ENCODE data around the gene SPACA6. TPM values are rescaled to one million over a fixed set of nuclear protein-coding genes. Genes with fewer than 3 reads are reported as not detected.

SPACA6 gene
- total RNA-seq, 1 experiment from 2014 or later: 30.3 TPM

DNA sequence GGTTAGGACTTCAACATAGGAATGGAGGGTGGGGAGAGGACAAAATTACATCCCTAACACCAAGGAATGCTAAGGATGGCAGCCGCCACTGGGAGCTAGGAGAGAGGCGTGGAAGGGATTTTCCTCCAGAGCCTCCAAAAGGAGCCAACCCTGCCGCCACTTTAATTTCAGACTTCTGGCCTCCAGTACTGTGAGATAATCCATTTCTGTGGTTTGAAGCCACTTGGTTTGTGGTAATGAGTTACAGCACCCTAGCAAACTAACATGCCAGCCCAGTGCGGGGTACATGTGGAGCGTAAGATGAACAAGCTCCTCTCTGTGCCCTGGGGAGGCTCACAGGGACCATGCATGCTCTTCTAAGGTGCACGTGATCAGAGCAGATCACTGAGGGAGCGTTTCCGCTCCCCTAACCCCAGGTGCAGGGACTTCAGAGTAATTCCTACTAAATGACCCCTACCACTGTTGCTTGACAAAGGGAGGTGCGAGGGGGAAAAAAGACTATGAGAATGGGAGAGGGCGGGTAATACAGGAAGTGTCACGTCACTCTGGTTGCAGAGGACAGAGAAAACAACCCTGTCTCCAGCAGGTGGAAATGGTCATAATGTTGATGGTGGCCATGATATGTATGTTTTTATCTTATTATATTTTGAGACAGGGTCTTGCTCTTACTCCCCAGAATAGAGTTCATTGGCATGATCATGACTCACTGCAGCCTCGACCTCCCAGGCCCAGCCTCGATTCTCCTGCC is 46.5 kb downstream of the SPACA6 start:
- CTCF ChIA-PET: interaction anchor here (0.5 kb wide), 1 partner anchor 10 kb away, joined by 5 read pairs; no protein-coding TSS in a partner anchor
- Mint-ChIP-seq H3K36me3 (ENCODE audit: insufficient read depth, unreplicated experiment) (no peaks in the 10 kb centered on the region), H3K4me1 (ENCODE audit: low read depth, unreplicated experiment) (no peaks in the 10 kb centered on the region), H3K27me3 (ENCODE audit: unreplicated experiment) (peaks cover 32% of the 10 kb centered on the region), H3K4me3 (ENCODE audit: low read depth, unreplicated experiment) (no peak overlapping the region), H3K27ac (ENCODE audit: unreplicated experiment) (no peak overlapping the region), H3K9me3 (ENCODE audit: low read depth, unreplicated experiment) (peaks cover 2% of the 10 kb centered on the region)
- DNase-seq: no peak
- intact Hi-C loops (cut with micrococcal nuclease; ENCODE audit: unreplicated experiment): no loop called here
- TF ChIP-seq, protein P1, sequence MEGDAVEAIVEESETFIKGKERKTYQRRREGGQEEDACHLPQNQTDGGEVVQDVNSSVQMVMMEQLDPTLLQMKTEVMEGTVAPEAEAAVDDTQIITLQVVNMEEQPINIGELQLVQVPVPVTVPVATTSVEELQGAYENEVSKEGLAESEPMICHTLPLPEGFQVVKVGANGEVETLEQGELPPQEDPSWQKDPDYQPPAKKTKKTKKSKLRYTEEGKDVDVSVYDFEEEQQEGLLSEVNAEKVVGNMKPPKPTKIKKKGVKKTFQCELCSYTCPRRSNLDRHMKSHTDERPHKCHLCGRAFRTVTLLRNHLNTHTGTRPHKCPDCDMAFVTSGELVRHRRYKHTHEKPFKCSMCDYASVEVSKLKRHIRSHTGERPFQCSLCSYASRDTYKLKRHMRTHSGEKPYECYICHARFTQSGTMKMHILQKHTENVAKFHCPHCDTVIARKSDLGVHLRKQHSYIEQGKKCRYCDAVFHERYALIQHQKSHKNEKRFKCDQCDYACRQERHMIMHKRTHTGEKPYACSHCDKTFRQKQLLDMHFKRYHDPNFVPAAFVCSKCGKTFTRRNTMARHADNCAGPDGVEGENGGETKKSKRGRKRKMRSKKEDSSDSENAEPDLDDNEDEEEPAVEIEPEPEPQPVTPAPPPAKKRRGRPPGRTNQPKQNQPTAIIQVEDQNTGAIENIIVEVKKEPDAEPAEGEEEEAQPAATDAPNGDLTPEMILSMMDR (IDR thresholded peaks at IDR 0.05; ENCODE audit: unreplicated experiment): no peak
- no TSS peak for BruUV-seq (replicated peaks)

DNA sequence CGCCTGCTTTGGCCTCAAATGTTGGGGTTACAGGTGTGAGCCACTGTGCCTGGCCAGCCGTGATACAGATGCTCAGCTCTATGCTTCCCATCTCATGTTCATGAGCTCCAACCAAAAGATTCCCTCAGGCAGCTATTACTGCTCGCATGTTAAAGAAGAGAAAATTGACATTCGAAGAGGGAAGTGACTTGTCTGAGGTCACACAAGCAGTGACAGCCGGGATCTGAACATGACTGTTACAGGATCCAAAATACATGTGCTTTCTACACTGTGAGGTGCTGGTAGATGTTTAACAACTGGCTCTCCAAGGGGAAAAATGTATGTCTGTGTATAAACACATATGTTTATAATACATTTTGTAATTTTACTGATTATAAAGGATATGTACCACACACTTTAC is 47.2 kb downstream of the SPACA6 start:
- H3K27ac Mint-ChIP-seq (ENCODE audit: unreplicated experiment): no peak overlapping the region
- H3K36me3 Mint-ChIP-seq (ENCODE audit: insufficient read depth, unreplicated experiment): no peaks in the 10 kb centered on the region
- no peak for DNase-seq
- BruUV-seq (replicated peaks): no TSS peak
- H3K4me3 Mint-ChIP-seq (ENCODE audit: low read depth, unreplicated experiment): no peak overlapping the region
- CTCF ChIA-PET: no interaction called here
- H3K9me3 Mint-ChIP-seq (ENCODE audit: low read depth, unreplicated experiment): peaks cover 2% of the 10 kb centered on the region
- TF ChIP-seq, protein P1 (IDR thresholded peaks at IDR 0.05; ENCODE audit: unreplicated experiment): no peak
- intact Hi-C loops (cut with micrococcal nuclease; ENCODE audit: unreplicated experiment): no loop called here
- H3K27me3 Mint-ChIP-seq (ENCODE audit: unreplicated experiment): peaks cover 31% of the 10 kb centered on the region
- H3K4me1 Mint-ChIP-seq (ENCODE audit: low read depth, unreplicated experiment): no peaks in the 10 kb centered on the region

DNA sequence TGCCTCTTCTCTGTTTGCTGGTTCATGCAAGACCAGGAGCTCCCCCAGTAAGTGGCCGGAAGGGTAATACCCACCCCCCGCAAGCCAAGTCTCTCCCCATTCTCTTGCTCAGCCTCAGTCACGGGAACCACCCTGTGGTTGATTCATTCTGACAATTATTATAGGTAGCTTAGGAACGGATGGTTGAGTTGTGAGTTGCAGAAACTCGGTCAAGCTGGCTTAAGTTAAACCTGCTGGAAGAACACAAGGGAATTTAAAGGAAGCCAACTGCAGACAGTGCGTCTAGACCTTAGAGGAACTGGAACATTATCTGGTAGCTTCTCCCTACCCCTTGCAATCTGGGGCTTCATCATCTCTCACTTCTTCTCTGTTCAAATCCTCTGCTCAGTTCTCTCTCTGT is 49.7 kb downstream of the SPACA6 start:
- TF ChIP-seq, protein P1 (IDR thresholded peaks at IDR 0.05; ENCODE audit: unreplicated experiment): no peak
- no peaks in the 10 kb centered on the region for H3K36me3 Mint-ChIP-seq (ENCODE audit: insufficient read depth, unreplicated experiment)
- H3K4me1 Mint-ChIP-seq (ENCODE audit: low read depth, unreplicated experiment): no peaks in the 10 kb centered on the region
- no TSS peak for BruUV-seq (replicated peaks)
- H3K9me3 Mint-ChIP-seq (ENCODE audit: low read depth, unreplicated experiment): peaks cover 5% of the 10 kb centered on the region
- peaks cover 13% of the 10 kb centered on the region for H3K27me3 Mint-ChIP-seq (ENCODE audit: unreplicated experiment)
- no peak overlapping the region for H3K27ac Mint-ChIP-seq (ENCODE audit: unreplicated experiment)
- intact Hi-C loops (cut with micrococcal nuclease; ENCODE audit: unreplicated experiment): no loop called here
- H3K4me3 Mint-ChIP-seq (ENCODE audit: low read depth, unreplicated experiment): no peak overlapping the region
- no peak for DNase-seq
- CTCF ChIA-PET: interaction anchor here (0.6 kb wide), 2 partner anchors 23 to 234 kb away, joined by 3 to 6 read pairs; no protein-coding TSS in a partner anchor

- no peak for DNase-seq
- intact Hi-C loops (cut with micrococcal nuclease; ENCODE audit: unreplicated experiment): no loop called here
Observed at GRCh38 chr19:51743405-51743804, 50.3 kb downstream of the SPACA6 start.

More at GRCh38 chr19:51743405-51743804, 50.3 kb downstream of the SPACA6 start:
- TF ChIP-seq, protein P1 (IDR thresholded peaks at IDR 0.05; ENCODE audit: unreplicated experiment): no peak
- no peaks in the 10 kb centered on the region for H3K36me3 Mint-ChIP-seq (ENCODE audit: insufficient read depth, unreplicated experiment)
- H3K4me3 Mint-ChIP-seq (ENCODE audit: low read depth, unreplicated experiment): no peak overlapping the region
- BruUV-seq (replicated peaks): no TSS peak
- CTCF ChIA-PET: no interaction called here
- H3K27ac Mint-ChIP-seq (ENCODE audit: unreplicated experiment): no peak overlapping the region
- peaks cover 13% of the 10 kb centered on the region for H3K27me3 Mint-ChIP-seq (ENCODE audit: unreplicated experiment)
- H3K4me1 Mint-ChIP-seq (ENCODE audit: low read depth, unreplicated experiment): no peaks in the 10 kb centered on the region
- peaks cover 9% of the 10 kb centered on the region for H3K9me3 Mint-ChIP-seq (ENCODE audit: low read depth, unreplicated experiment)
